HCT116 (cell line): Measurements from ENCODE around the gene UBE2R2. TPM values are rescaled to one million over a fixed set of nuclear protein-coding genes. Genes with fewer than 3 reads are reported as not detected.

ENCODE experiments used
- ATAC-seq: fragments of 200-7000 bp; cut with Tn5 transposase; 2 replicates; pipeline ENCODE4 v1.9.1; 2020; ENCODE audit warnings: mild to moderate bottlenecking, moderate library complexity
- BruUV-seq: library from RNA; stranded (reverse); fragments of 400-500 nt; replicated peaks from 2 replicates; lab custom pipeline; 2021; lab: Mats Ljungman, UMichigan
- CTCF ChIA-PET: fragments of 300-600 bp; sonication (Branson Sonifier 250); formaldehyde crosslinking; loops from one replicate; lab custom pipeline; 2021; ENCODE audit warnings: antibody characterized with exemption; lab: Charles Lee
- POLR2A ChIA-PET: fragments of 300-600, 350-600 bp; sonication (Branson Sonifier 250); formaldehyde crosslinking; loops from one replicate; lab custom pipeline; 2021; ENCODE audit warnings: antibody characterized with exemption; lab: Charles Lee
- RAD21 ChIA-PET, 2 experiments: fragments of 300-600 bp; sonication (Branson Sonifier 250); formaldehyde crosslinking; loops; one replicate each; lab custom pipeline; 2023; ENCODE audit warnings: low total read pairs in 2 of 2; ENCODE audit not compliant: uncharacterized antibody in 2 of 2, unreplicated experiment in 2 of 2, low non-redundant PET in 1 of 2; lab: Charles Lee
- DNase-seq: peaks from one replicate; pipeline ENCODE4 v3.0.0-alpha.2; 2010; ENCODE audit warnings: low read depth, low spot score
- H2AFZ ChIP-seq: fragments of 200-600 bp; shearing (Covaris generic), sonication (generic); 2 replicates; pipeline ENCODE4 v1.6.1; 2017; ENCODE audit warnings: low read depth, mixed run types, mixed read lengths, antibody characterized with exemption, low read length; ENCODE audit not compliant: poor library complexity, severe bottlenecking
- H3K27ac ChIP-seq: 2 replicates; pipeline ENCODE4 v1.5.1; 2012; ENCODE audit warnings: low read depth, low read length
- H3K27me3 ChIP-seq: fragments of 200-600 bp; sonication (generic); 2 replicates; pipeline ENCODE4 v1.6.1; 2016; ENCODE audit warnings: mixed run types, low read length, mixed read lengths; ENCODE audit not compliant: insufficient read depth
- H3K36me3 ChIP-seq, 2 experiments: fragments of 200-500 bp in 1 of 2; fragments of 200-600 bp in 1 of 2; sonication (Bioruptor generic) in 1 of 2; sonication (generic) in 1 of 2; 2 replicates each; pipeline versions ENCODE4 v1.5.1 to v1.6.1; 2014 to 2016; ENCODE audit warnings: low read length in 2 of 2, inconsistent platforms in 1 of 2, mixed read lengths in 1 of 2, mixed run types in 1 of 2; ENCODE audit not compliant: insufficient read depth in 2 of 2, control insufficient read depth in 1 of 2
- H3K4me1 ChIP-seq, 2 experiments: fragments of 200-600 bp in 1 of 2; sonication (generic) in 1 of 2; 2 replicates each; pipeline versions ENCODE4 v1.5.1 to v1.6.1; 2012 to 2017; ENCODE audit warnings: low read length in 2 of 2, inconsistent platforms in 1 of 2, mild to moderate bottlenecking in 1 of 2, mixed read lengths in 1 of 2, mixed run types in 1 of 2, moderate library complexity in 1 of 2; ENCODE audit not compliant: insufficient read depth in 2 of 2, control insufficient read depth in 1 of 2
- H3K4me2 ChIP-seq: fragments of 200-600 bp; sonication (generic); 2 replicates; pipeline ENCODE4 v1.6.1; 2017; ENCODE audit warnings: mixed run types, low read length, mixed read lengths
- H3K4me3 ChIP-seq, 2 experiments: fragments of 200-600 bp in 1 of 2; sonication (generic) in 1 of 2; replicated peaks in 1 of 2; 2 replicates each; pipeline ENCODE4 v1.5.1; 2011 to 2016; ENCODE audit warnings: low read length in 2 of 2, control low read depth in 1 of 2, low read depth in 1 of 2, mild to moderate bottlenecking in 1 of 2, mixed read lengths in 1 of 2, mixed run types in 1 of 2
- H3K79me2 ChIP-seq: fragments of 200-600 bp; sonication (generic); 2 replicates; pipeline ENCODE4 v1.6.1; 2017; ENCODE audit warnings: mild to moderate bottlenecking, mixed run types, low read length, moderate library complexity, mixed read lengths; ENCODE audit not compliant: insufficient read depth
- H3K9ac ChIP-seq: fragments of 200-600 bp; sonication (generic); 2 replicates; pipeline ENCODE4 v1.6.1; 2016; ENCODE audit warnings: low read length, mixed read lengths
- H3K9me2 ChIP-seq: fragments of 200-600 bp; sonication (generic), shearing (Covaris generic); 2 replicates; pipeline ENCODE4 v1.6.1; 2017; ENCODE audit warnings: mixed run types, mild to moderate bottlenecking, moderate library complexity; ENCODE audit not compliant: insufficient read depth
- H3K9me3 ChIP-seq, 2 experiments: fragments of 200-500 bp in 1 of 2; fragments of 200-600 bp in 1 of 2; sonication (Bioruptor generic) in 1 of 2; sonication (generic) in 1 of 2; 2 replicates each; pipeline ENCODE4 v1.6.1; 2014 to 2017; ENCODE audit warnings: low read length in 2 of 2, mixed read lengths in 2 of 2, inconsistent platforms in 1 of 2, low read depth in 1 of 2, mild to moderate bottlenecking in 1 of 2, mixed run types in 1 of 2, moderate library complexity in 1 of 2; ENCODE audit not compliant: control insufficient read depth in 1 of 2, insufficient read depth in 1 of 2
- H4K20me1 ChIP-seq: fragments of 200-600 bp; sonication (generic), shearing (Covaris generic); 2 replicates; pipeline ENCODE4 v1.6.1; 2017; ENCODE audit warnings: mixed run types, mild to moderate bottlenecking, moderate library complexity; ENCODE audit not compliant: insufficient read depth
- CBX3 ChIP-seq: IDR thresholded peaks from 2 replicates; pipeline ENCODE4 v1.6.1; 2012; ENCODE audit warnings: low read depth
- CTCF ChIP-seq, 3 experiments: fragments of 200-600 bp in 1 of 3; sonication (generic) in 1 of 3; IDR thresholded peaks in 2 of 3; conservative IDR thresholded peaks in 1 of 3; 2 replicates each; pipeline ENCODE4 v1.5.1; 2012 to 2017; ENCODE audit warnings: low read depth in 2 of 3, low read length in 2 of 3, antibody characterized with exemption in 1 of 3, borderline replicate concordance in 1 of 3, control low read depth in 1 of 3, mild to moderate bottlenecking in 1 of 3, mixed read lengths in 1 of 3, mixed run types in 1 of 3, moderate library complexity in 1 of 3; ENCODE audit not compliant: insufficient read depth in 1 of 3
- ELF1 ChIP-seq: IDR thresholded peaks from 2 replicates; pipeline ENCODE4 v1.6.1; 2012; ENCODE audit warnings: low read depth, borderline replicate concordance
- EZH2 ChIP-seq: fragments of 200-600 bp; sonication (generic); IDR thresholded peaks from 2 replicates; pipeline ENCODE4 v1.6.1; 2017; ENCODE audit warnings: antibody characterized with exemption, mixed run types
- MAX ChIP-seq: IDR thresholded peaks from 2 replicates; pipeline ENCODE4 v1.6.1; 2012
- RAD21 ChIP-seq: IDR thresholded peaks from 2 replicates; pipeline ENCODE4 v1.6.1; 2012; ENCODE audit warnings: low read depth, mild to moderate bottlenecking
- SIN3A ChIP-seq: IDR thresholded peaks from 2 replicates; pipeline ENCODE4 v1.6.1; 2012; ENCODE audit warnings: low read depth
- ZBTB33 ChIP-seq: IDR thresholded peaks from 2 replicates; pipeline ENCODE4 v1.6.1; 2011; ENCODE audit warnings: mild to moderate bottlenecking, low read length, moderate library complexity; ENCODE audit not compliant: insufficient replicate concordance; ENCODE audit errors: extremely low read depth
- ZFX ChIP-seq: fragments of 450-650 bp; IDR thresholded peaks from 2 replicates; pipeline ENCODE4 v1.6.1; 2017
- ZNF274 ChIP-seq: fragments of 200-500 bp; sonication (Bioruptor generic); IDR thresholded peaks from 2 replicates; pipeline ENCODE4 v1.6.1; 2014; ENCODE audit warnings: mild to moderate bottlenecking, low read depth, low read length, inconsistent platforms
- intact Hi-C: fragments of 100-400 bp; cut with micrococcal nuclease; formaldehyde crosslinking; loops from 2 replicates; pipeline ENCODE4 v1.10.0; 2022
- total RNA-seq: library from RNA; stranded (reverse); gene quantifications from one replicate; pipeline ENCODE4 v1.2.1, GENCODE V29; 2021; ENCODE audit not compliant: unreplicated experiment
- TF ChIP-seq, protein P1 (sequence below): IDR thresholded peaks from 2 replicates; pipeline ENCODE4 v1.6.1; 2012

UBE2R2 gene
- total RNA-seq, 1 experiment from 2014 or later, result 47.0 TPM

GRCh38 chr9:33850267-33850629, 33.3 kb downstream of the UBE2R2 start:
- DNase-seq (no peak), ATAC-seq (no peak)
- ChIA-PET POLR2A (no interaction called here), RAD21 (no interaction called here), CTCF (interaction anchor here (0.9 to 1.0 kb wide), 3 partner anchors 34 to 112 kb away, joined by 3 to 5 read pairs (median 4); no protein-coding TSS in a partner anchor)
- Histone ChIP-seq H3K9me2 (no peaks in the 10 kb centered on the region), H3K9me3 (no peaks in the 10 kb centered on the region), H3K4me2 (no peak overlapping the region), H3K27ac (no peak overlapping the region), H2AFZ (no peak overlapping the region), H3K4me3 (no peak overlapping the region), H3K9ac (no peak overlapping the region), H4K20me1 (peaks cover 25% of the 10 kb centered on the region; the same call in 1 of the 2 replicates), H3K36me3 (no peaks in the 10 kb centered on the region), H3K4me1 (peaks cover 5 to 24% of the 10 kb centered on the region in 2 experiments; a peak in 3 of 4 replicates), H3K27me3 (no peaks in the 10 kb centered on the region), H3K79me2 (peaks cover 98% of the 10 kb centered on the region)
- TF ChIP-seq CTCF (IDR thresholded peaks at IDR 0.05 in 2 of 3, conservative IDR thresholded peaks at IDR 0.05 in 1 of 3; ENCODE audit: borderline replicate concordance in 1 of 3, insufficient read depth in 1 of 3, low read depth in 2 of 3, low read length in 2 of 3) (no peak), RAD21 (no peak), ELF1 (no peak), ZBTB33 (no peak), SIN3A (no peak), MAX (no peak), CBX3 (no peak), ZFX (no peak), ZNF274 (no peak), EZH2 (no peak)
- TF ChIP-seq, protein P1, sequence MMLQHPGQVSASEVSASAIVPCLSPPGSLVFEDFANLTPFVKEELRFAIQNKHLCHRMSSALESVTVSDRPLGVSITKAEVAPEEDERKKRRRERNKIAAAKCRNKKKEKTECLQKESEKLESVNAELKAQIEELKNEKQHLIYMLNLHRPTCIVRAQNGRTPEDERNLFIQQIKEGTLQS, result no peak
- no TSS peak for BruUV-seq
- intact Hi-C loops, result loop anchor here (10.0 kb wide), 1 partner anchor 225 kb away; no protein-coding TSS in a partner anchor
